ENCODE data around the gene CTNND1. TPM values are rescaled to one million over a fixed set of nuclear protein-coding genes. Genes with fewer than 3 reads are reported as not detected.

CTNND1 gene
- total and polyA plus RNA-seq, 2 of the 8 experiments (the other 6 are each of a cell fraction or from before 2014, with no cell fraction given), result 91.9 to 164 TPM

DNA sequence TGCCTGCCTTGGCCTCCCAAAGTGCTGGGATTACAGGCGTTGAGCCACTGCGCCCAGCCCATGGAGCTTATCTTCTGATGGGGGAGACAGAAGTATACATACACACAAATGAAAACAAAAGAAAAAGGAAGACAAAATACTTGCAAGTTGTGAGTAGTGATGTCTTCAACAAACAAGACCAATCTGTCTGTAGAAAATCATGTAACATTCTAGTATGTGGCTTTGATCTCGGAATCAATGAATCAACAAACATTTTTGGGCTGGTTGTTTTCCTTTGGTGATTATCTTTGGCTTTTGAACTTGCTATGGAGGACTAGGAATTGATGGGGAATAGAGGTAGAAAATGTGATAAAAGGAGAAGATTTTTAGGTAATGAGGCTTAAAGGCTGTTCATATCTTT, 3.4 kb upstream of the CTNND1 start:
- no peak overlapping the region for H3K4me2 ChIP-seq (ENCODE audit: insufficient read depth in 1 of 2, low read depth in 2 of 2, low read length in 2 of 2)
- no peak overlapping the region for H3K56ac ChIP-seq (replicated peaks; ENCODE audit: insufficient read length, low read depth, low read length)
- H3K23ac ChIP-seq (ENCODE audit: insufficient read length), result no peak overlapping the region
- ChIA-PET POLR2A (ENCODE audit: partially characterized antibody) (interaction anchor here (0.6 to 14.5 kb wide), 4 partner anchors 17 to 41 kb away, joined by 3 to 329 read pairs (median 3); partner anchors contain the start of gene SELENOH), CTCF (ENCODE audit: partially characterized antibody) (interaction anchor here (1.1 to 10.0 kb wide), 10 partner anchors 12 to 43 kb away, joined by 3 to 119 read pairs (median 5); partner anchors contain the start of gene SELENOH)
- H4K5ac ChIP-seq (ENCODE audit: insufficient read length, low read depth, low read length), result no peak overlapping the region
- no peak overlapping the region for H4K91ac ChIP-seq (replicated peaks; ENCODE audit: insufficient read length, low read length)
- no peak overlapping the region for H4K8ac ChIP-seq (ENCODE audit: extremely low read depth, insufficient read depth, low read length)
- FAIRE-seq (no peak), DNase-seq (ENCODE audit: low read depth in 1 of 2, low spot score in 2 of 2) (no peak)
- H3K36me3 ChIP-seq (ENCODE audit: control insufficient read depth in 2 of 4, insufficient read depth in 4 of 4, low read length in 3 of 4), result no peaks in the 10 kb centered on the region
- H3K4ac ChIP-seq (replicated peaks; ENCODE audit: insufficient read length, low read depth, low read length), result no peak overlapping the region
- H3K4me3 ChIP-seq (ENCODE audit: extremely low read depth in 1 of 4, insufficient read depth in 2 of 4, low read depth in 3 of 4, low read length in 4 of 4), result no peak overlapping the region
- H2BK20ac ChIP-seq (ENCODE audit: low read length), result no peak overlapping the region
- no peak overlapping the region for H2BK12ac ChIP-seq (ENCODE audit: low read depth, low read length)
- H3K4me1 ChIP-seq (replicated peaks in 1 of 4; ENCODE audit: control insufficient read depth in 3 of 4, insufficient read depth in 4 of 4, low read length in 3 of 4), result peaks cover 0 to 3% (median 0%) of the 10 kb centered on the region in 4 experiments; a peak in 2 of 7 replicates
- H3K27me3 ChIP-seq (replicated peaks in 1 of 4; ENCODE audit: control insufficient read depth in 3 of 4, extremely low read depth in 1 of 4, insufficient read depth in 3 of 4, low read length in 3 of 4), result no peaks in the 10 kb centered on the region
- no peaks in the 10 kb centered on the region for H3K9me3 ChIP-seq (ENCODE audit: insufficient read depth in 2 of 2, low read depth in 1 of 2, low read length in 1 of 2)
- no peak overlapping the region for H2AK5ac ChIP-seq (ENCODE audit: low read depth, low read length)
- peaks cover 1 to 15% of the 10 kb centered on the region in 2 experiments; a peak in 3 of 4 replicates for H3K79me2 ChIP-seq (ENCODE audit: control insufficient read depth in 1 of 2, insufficient read depth in 2 of 2, low read length in 2 of 2)
- no peak overlapping the region for H2BK5ac ChIP-seq (ENCODE audit: low read depth, low read length)
- WGBS, 2 experiments (ENCODE audit: extremely low coverage in 1 of 2, insufficient coverage in 1 of 2, insufficient read length in 1 of 2, insufficient replicate concordance in 2 of 2, low coverage in 1 of 2, low lambda C conversion rate in 2 of 2, missing lambda C conversion rate in 1 of 2), result 95% methylated on average over 3 of the region's 3 CpGs; no CpG with 5 or more reads in 1 of the 2 experiments
- H3K18ac ChIP-seq (ENCODE audit: extremely low read depth, low read length), result no peak overlapping the region
- peaks cover 2% of the 10 kb centered on the region; the same call in 1 of the 2 replicates for H3K23me2 ChIP-seq (ENCODE audit: low read depth, low read length)
- no peak overlapping the region for H3K9ac ChIP-seq (replicated peaks in 1 of 4; ENCODE audit: extremely low read depth in 1 of 4, low read depth in 3 of 4, low read length in 3 of 4)
- H2BK120ac ChIP-seq (replicated peaks; ENCODE audit: low read depth, low read length), result no peak overlapping the region
- no peak overlapping the region for H2BK15ac ChIP-seq (ENCODE audit: low read length)
- H2AFZ ChIP-seq (ENCODE audit: low read length), result no peak overlapping the region
- H3K79me1 ChIP-seq (ENCODE audit: low read depth, low read length), result no peaks in the 10 kb centered on the region
- H4K20me1 ChIP-seq (replicated peaks in 1 of 2; ENCODE audit: control insufficient read depth in 1 of 2, insufficient read depth in 2 of 2, low read length in 2 of 2), result no peaks in the 10 kb centered on the region
- H3K14ac ChIP-seq (ENCODE audit: insufficient read length), result no peak overlapping the region
- H3K27ac ChIP-seq (ENCODE audit: low read depth, low read length), result no peak overlapping the region
- no peak for TF ChIP-seq TCF12 (IDR thresholded peaks at IDR 0.05; ENCODE audit: low read depth, low read length)
- no peak for TF ChIP-seq TAF1 (IDR thresholded peaks at IDR 0.05; ENCODE audit: low read depth, low read length)
- no peak for TF ChIP-seq HDAC6 (IDR thresholded peaks at IDR 0.05; ENCODE audit: low read depth, low read length)
- TF ChIP-seq BACH1 (IDR thresholded peaks at IDR 0.05; ENCODE audit: low read length), result no peak
- no peak for TF ChIP-seq RNF2 (IDR thresholded peaks at IDR 0.05; ENCODE audit: borderline replicate concordance, low read depth, low read length, missing control alignments, poor library complexity, severe bottlenecking)
- no peak for TF ChIP-seq SP2 (IDR thresholded peaks at IDR 0.05; ENCODE audit: low read length)
- no peak for TF ChIP-seq YY1 (IDR thresholded peaks at IDR 0.05; ENCODE audit: low read depth, low read length)
- TF ChIP-seq KDM5A (IDR thresholded peaks at IDR 0.05; ENCODE audit: low read length), result no peak
- TF ChIP-seq NANOG (IDR thresholded peaks at IDR 0.05; ENCODE audit: insufficient read depth, low read depth, low read length, poor library complexity, severe bottlenecking), result no peak
- TF ChIP-seq EGR1 (IDR thresholded peaks at IDR 0.05; ENCODE audit: borderline replicate concordance, low read depth, low read length), result no peak
- no peak for TF ChIP-seq EP300 (IDR thresholded peaks at IDR 0.05; ENCODE audit: borderline replicate concordance in 1 of 2, low read depth in 2 of 2, low read length in 2 of 2)
- TF ChIP-seq CEBPB (IDR thresholded peaks at IDR 0.05; ENCODE audit: low read depth, low read length), result no peak
- TF ChIP-seq, protein P1, sequence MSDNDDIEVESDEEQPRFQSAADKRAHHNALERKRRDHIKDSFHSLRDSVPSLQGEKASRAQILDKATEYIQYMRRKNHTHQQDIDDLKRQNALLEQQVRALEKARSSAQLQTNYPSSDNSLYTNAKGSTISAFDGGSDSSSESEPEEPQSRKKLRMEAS (IDR thresholded peaks at IDR 0.05), result no peak
- no peak for TF ChIP-seq SAP30 (IDR thresholded peaks at IDR 0.05; ENCODE audit: insufficient read depth, insufficient replicate concordance, low read length)
